ENCODE results near the gene LYPD5.

The LYPD5 gene

GRCh38 chr19:43774103-43774939 is 27.9 kb downstream of the LYPD5 start:
- TF ChIP-seq EZH2 (IDR thresholded peaks at IDR 0.05; ENCODE audit: borderline replicate concordance, low read depth, low read length, severe bottlenecking): no peak
- no peak for TF ChIP-seq CTCF (IDR thresholded peaks at IDR 0.05; ENCODE audit: borderline replicate concordance, extremely low read depth, low read length, poor library complexity, severe bottlenecking)
- Histone ChIP-seq H3K79me2 (ENCODE audit: insufficient read depth, low read length) (no peaks in the 10 kb centered on the region), H3K4me1 (ENCODE audit: insufficient read depth, low read length) (peaks cover 33% of the 10 kb centered on the region), H2AFZ (ENCODE audit: low read depth, low read length) (no peak overlapping the region), H3K27ac (ENCODE audit: low read length) (no peak overlapping the region), H3K36me3 (ENCODE audit: insufficient read depth, low read length) (no peaks in the 10 kb centered on the region), H3K4me3 (ENCODE audit: low read depth in 1 of 2, low read length in 2 of 2) (no peak overlapping the region), H3K9me3 (ENCODE audit: insufficient read depth, low read length, severe bottlenecking) (no peaks in the 10 kb centered on the region), H3K4me2 (ENCODE audit: insufficient read depth, low read length) (no peak overlapping the region), H4K20me1 (ENCODE audit: insufficient read depth, low read length) (no peaks in the 10 kb centered on the region), H3K27me3 (ENCODE audit: insufficient read depth, low read length, poor library complexity) (no peaks in the 10 kb centered on the region), H3K9ac (ENCODE audit: low read depth, low read length) (no peak overlapping the region)
- ATAC-seq (ENCODE audit: insufficient read depth, low read depth) (no peak), DNase-seq (no peak)

- no peak for TF ChIP-seq EZH2 (IDR thresholded peaks at IDR 0.05; ENCODE audit: borderline replicate concordance, low read depth, low read length, severe bottlenecking)
- no peak for TF ChIP-seq CTCF (IDR thresholded peaks at IDR 0.05; ENCODE audit: borderline replicate concordance, extremely low read depth, low read length, poor library complexity, severe bottlenecking)
- H4K20me1 ChIP-seq (ENCODE audit: insufficient read depth, low read length): no peaks in the 10 kb centered on the region
- no peak overlapping the region for H3K9ac ChIP-seq (ENCODE audit: low read depth, low read length)
- H3K36me3 ChIP-seq (ENCODE audit: insufficient read depth, low read length): no peaks in the 10 kb centered on the region
- H3K9me3 ChIP-seq (ENCODE audit: insufficient read depth, low read length, severe bottlenecking): no peaks in the 10 kb centered on the region
- no peak overlapping the region for H3K4me3 ChIP-seq (ENCODE audit: low read depth in 1 of 2, low read length in 2 of 2)
- ATAC-seq (ENCODE audit: insufficient read depth, low read depth) (no peak), DNase-seq (no peak)
- H3K27ac ChIP-seq (ENCODE audit: low read length): no peak overlapping the region
- H3K27me3 ChIP-seq (ENCODE audit: insufficient read depth, low read length, poor library complexity): no peaks in the 10 kb centered on the region
- no peaks in the 10 kb centered on the region for H3K79me2 ChIP-seq (ENCODE audit: insufficient read depth, low read length)
- peaks cover 26% of the 10 kb centered on the region for H3K4me1 ChIP-seq (ENCODE audit: insufficient read depth, low read length)
- H2AFZ ChIP-seq (ENCODE audit: low read depth, low read length): no peak overlapping the region
- H3K4me2 ChIP-seq (ENCODE audit: insufficient read depth, low read length): no peak overlapping the region
Measured at GRCh38 chr19:43773725-43774102, 28.5 kb downstream of the LYPD5 start.

GRCh38 chr19:43769256-43769655 is 33.0 kb downstream of the LYPD5 start:
- H3K4me3 ChIP-seq (ENCODE audit: low read depth in 1 of 2, low read length in 2 of 2): no peak overlapping the region
- no peak overlapping the region for H3K9ac ChIP-seq (ENCODE audit: low read depth, low read length)
- no peaks in the 10 kb centered on the region for H3K27me3 ChIP-seq (ENCODE audit: insufficient read depth, low read length, poor library complexity)
- no peaks in the 10 kb centered on the region for H3K9me3 ChIP-seq (ENCODE audit: insufficient read depth, low read length, severe bottlenecking)
- no peaks in the 10 kb centered on the region for H4K20me1 ChIP-seq (ENCODE audit: insufficient read depth, low read length)
- H3K36me3 ChIP-seq (ENCODE audit: insufficient read depth, low read length): no peaks in the 10 kb centered on the region
- H3K79me2 ChIP-seq (ENCODE audit: insufficient read depth, low read length): no peaks in the 10 kb centered on the region
- H3K4me2 ChIP-seq (ENCODE audit: insufficient read depth, low read length): no peak overlapping the region
- DNase-seq: no peak
- no peak overlapping the region for H2AFZ ChIP-seq (ENCODE audit: low read depth, low read length)
- H3K27ac ChIP-seq (ENCODE audit: low read length): no peak overlapping the region
- ATAC-seq (ENCODE audit: insufficient read depth, low read depth): no peak
- no peaks in the 10 kb centered on the region for H3K4me1 ChIP-seq (ENCODE audit: insufficient read depth, low read length)
- no peak for TF ChIP-seq CTCF (IDR thresholded peaks at IDR 0.05; ENCODE audit: borderline replicate concordance, extremely low read depth, low read length, poor library complexity, severe bottlenecking)
- TF ChIP-seq EZH2 (IDR thresholded peaks at IDR 0.05; ENCODE audit: borderline replicate concordance, low read depth, low read length, severe bottlenecking): no peak

All from DND-41 (cell line).